T-helper 2 cell treated with Interferon-gamma antibody and Interleukin-4, amounts not matched to agents 100 ng/mL and 5 ng/mL, for 36 hours (primary cell): ENCODE results near the gene KRTAP12-1. TPM values are rescaled to one million over a fixed set of nuclear protein-coding genes. Genes with fewer than 3 reads are reported as not detected.

Source experiments
- intact Hi-C: fragments of 100-400 bp; cut with micrococcal nuclease; formaldehyde crosslinking; loops from one replicate; pipeline ENCODE4 v1.15.1; 2023
- total RNA-seq: library from RNA; stranded (reverse); gene quantifications from 2 replicates; pipeline ENCODE4 v1.2.3, GENCODE V29; 2022

The KRTAP12-1 gene
- total RNA-seq, 1 donor from 2014 or later: not detected

DNA sequence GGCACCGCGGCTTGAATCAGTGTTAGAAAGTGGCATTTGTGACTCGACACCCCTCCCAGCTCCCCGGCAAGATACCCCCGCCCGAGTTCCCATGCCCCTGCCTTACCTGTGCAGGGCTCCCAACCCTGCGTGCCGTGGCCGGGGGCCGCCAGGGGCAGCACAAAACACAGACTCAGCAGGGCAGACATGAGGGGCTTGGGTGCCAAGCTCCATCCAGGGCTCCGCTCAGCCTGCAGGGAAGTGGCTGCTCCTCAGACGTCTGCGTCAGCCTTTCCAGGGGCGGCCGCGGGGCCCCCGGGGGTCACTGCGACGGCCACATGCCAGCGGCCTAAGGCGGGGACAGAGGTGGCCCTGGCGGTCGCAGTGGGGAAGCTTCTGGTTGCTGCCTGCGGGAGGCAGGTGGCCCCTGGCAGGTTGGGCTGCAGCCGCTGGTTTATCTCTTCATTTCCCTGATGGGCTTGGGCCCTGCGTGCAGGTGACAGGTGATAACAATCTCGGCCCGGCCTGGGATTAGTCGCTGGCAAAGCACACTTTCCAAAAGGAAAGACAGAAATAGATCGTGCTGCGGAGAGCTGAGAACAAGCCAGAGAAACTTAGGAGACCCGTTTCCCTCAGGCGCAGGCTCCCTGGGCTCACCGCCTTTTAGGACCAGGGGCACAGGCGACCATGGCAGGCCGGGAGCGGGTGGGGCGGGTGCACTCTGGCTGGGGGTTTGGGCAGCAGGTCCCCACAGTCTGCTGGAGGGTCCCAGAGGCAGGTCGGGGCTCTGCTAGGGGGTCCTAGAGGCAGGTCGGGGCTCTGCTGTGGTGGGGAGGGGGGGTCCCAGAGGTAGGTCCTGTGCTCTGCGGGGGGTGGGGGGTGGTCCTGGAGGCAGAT lies 29.6 kb upstream of the KRTAP12-1 start, which contains the start of gene TSPEAR:
TSS of gene TSPEAR (minus strand) at position 246 of the 876 bp plus-strand sequence. CDS start at position 188, 58 bp downstream.
- intact Hi-C loops: no loop called here

DNA sequence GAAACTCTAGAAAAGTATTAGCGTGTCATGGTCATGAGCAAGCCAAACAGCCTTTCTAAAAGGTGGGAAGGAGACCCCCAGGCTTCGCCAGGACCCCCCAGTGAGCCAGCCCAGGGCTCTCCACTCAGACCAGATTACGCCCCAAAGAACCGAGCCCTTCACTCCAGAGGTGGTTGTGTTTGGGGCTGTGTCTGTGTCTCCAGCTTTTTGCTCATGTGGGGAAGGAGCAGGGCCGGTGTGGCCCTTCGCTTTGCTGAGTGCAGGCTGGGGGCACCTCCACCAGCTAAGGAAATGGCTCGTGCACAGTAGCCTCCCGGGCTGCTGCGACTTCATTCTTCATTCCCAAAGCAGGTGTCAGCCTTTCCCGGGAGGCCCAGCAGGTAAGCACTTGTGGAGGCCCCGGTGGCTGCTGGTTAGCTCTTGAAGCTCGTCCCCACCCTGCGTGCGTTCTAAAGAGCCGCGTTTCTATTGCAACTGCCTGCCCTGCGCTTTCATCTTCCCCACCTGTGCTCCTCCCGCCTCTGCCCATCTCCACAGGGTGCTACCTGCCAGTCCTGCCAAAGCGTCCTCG lies 28.9 kb upstream of the KRTAP12-1 start:
- intact Hi-C loops: no loop called here

- intact Hi-C loops: no loop called here
Observed at GRCh38 chr21:44710294-44710665, 28.3 kb upstream of the KRTAP12-1 start.

- intact Hi-C loops: no loop called here
Observed at GRCh38 chr21:44709426-44710293, 27.7 kb upstream of the KRTAP12-1 start.

GRCh38 chr21:44708866-44709425 lies 27.0 kb upstream of the KRTAP12-1 start:
- intact Hi-C loops: no loop called here

DNA sequence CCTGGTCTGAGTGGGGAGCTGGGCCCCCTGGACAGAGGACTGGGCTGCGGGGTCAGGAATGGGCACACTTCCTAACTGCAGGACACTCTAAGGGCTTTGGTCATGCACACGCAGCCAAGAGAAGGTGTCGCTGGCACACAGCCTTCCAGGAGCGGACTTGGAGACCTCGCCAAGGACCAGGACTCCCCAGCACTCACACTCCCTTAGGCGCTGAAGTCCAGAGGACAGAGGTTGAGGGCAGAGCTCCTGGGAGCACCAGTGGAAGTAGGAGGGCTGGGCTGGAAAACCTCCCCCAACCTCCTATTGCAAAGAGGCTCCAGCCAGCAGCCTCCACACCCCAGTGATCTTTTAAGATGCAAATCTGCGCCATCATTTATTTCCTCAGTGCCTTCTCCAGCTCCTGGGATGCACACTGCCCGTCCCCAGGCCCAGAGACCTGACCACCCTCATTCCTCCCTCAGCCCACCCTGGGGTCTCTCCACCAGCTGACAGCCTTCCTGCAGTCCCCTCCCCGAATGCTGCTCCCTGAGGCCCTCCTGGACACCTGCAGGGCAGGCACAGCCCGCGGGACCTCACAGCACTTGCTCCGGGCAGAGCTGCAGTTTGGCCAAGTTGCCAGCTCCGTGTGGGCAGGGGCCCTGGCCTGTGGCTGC lies 26.4 kb upstream of the KRTAP12-1 start:
- intact Hi-C loops: no loop called here

DNA sequence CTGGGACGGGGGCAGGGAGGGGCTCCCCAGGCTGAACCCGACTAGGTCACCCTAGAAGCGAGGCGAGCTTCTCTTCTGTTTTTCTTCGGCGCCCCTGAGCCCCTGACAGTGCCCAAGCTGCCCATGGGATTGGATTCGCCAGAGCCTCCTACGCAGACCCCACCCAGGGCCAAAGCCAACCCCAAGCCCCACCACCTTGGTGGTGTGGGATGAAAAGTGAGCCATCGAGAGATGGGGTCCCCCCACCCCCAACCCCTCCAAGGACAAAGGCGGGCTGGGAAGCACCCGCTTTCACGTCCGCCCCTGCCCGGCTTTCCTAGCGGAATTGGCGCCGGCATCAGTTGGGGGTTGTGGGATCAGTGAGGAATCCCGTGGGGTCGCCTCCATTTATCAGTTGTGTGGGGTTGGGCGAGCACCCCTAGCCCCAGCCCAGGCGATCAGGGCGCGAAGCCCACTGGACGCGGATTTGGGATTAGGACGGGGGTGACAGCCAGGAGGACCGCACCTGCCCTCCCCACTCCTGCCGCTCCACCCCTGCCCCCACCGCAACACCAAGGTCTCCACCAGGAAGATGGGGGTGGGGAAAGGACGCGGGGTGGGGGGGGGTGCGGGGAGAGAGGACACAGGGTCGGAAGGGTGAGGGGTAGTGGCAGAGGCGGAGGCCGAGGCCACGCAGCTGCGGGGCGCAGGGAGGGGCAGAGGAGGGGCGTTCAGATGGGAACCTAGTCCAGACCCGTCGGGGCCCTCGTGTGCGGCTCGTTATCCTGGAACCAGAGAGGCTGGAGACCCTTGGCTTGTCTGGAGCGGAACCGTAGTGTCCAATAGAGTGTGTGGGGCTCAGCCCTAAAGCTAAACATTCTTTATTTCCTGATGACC lies 25.0 kb upstream of the KRTAP12-1 start:
- intact Hi-C loops: no loop called here

DNA sequence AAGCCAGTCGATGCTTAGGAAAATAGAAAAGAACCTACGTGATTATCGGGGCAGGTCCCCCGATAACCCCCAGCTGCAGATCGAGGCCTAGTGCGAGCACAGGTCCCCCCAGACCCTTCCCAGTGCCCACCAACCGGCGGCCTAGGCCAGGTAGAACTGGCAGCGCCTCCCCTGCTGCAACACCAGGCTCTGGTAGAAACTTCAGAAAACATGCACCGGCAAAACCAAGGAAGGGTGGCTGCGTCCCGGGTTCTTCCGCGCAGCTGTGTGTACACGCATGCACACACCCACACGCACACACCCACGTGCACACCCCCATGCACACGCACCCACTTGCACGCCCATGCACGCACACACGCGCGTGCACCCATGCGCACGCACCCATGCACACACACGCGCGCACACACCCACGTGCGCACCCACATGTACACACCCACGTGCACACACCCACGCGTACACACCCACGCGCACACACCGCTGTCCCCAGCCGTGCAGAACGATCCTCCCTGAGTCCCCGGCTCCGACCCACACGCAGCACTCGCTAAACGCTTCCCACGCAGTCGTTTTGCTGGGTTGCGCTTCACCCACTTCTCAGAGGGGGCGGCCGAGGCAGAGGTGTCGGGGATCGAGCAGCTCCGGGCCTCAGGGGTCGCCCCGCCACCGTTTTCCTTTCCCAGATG lies 24.2 kb upstream of the KRTAP12-1 start:
- intact Hi-C loops: no loop called here

GRCh38 chr21:44704636-44705001 lies 22.7 kb upstream of the KRTAP12-1 start:
- intact Hi-C loops: no loop called here

DNA sequence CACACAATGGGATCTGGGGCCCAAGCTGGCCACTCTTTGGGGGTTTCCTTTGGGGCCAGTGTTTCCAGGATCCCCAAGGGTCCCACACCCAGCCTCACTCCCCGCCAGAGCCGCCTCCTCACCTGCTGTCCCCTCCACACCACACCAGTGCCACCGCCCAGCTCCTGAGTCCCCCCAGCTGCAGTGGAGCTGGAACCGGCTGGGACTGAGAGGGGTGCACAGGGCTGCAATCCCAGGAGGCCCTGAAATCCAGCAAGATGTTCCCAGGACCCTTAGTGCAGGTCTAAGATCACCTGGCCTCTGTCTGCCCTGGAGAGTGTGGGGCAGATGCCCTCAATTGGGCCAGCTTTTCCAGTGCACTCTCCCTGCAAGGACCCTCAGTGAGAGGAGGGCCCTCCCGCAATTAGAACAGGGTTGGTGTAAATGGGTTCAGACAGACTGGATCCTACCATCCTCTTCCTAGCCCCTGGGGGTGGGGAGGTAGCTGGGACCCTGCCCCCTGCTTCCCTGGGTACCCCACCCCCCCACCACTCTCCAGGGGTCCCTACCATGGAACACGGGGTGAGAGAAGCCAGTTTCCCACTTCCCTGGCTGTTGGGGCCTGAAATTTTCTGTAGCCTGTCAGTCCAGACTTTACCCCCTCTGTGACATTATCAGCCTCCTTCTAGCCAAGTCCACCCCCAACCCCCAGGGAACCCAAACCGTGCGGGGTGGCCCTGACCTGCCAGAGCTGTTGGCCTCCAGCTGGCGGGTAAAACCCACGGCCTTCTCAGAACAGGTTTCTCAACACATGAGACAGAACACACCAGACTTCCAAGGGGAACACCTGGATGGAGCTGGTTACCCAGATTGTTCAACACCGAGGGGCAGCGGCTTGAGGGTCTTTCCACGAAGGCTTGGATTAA lies 22.0 kb upstream of the KRTAP12-1 start:
- intact Hi-C loops: no loop called here

DNA sequence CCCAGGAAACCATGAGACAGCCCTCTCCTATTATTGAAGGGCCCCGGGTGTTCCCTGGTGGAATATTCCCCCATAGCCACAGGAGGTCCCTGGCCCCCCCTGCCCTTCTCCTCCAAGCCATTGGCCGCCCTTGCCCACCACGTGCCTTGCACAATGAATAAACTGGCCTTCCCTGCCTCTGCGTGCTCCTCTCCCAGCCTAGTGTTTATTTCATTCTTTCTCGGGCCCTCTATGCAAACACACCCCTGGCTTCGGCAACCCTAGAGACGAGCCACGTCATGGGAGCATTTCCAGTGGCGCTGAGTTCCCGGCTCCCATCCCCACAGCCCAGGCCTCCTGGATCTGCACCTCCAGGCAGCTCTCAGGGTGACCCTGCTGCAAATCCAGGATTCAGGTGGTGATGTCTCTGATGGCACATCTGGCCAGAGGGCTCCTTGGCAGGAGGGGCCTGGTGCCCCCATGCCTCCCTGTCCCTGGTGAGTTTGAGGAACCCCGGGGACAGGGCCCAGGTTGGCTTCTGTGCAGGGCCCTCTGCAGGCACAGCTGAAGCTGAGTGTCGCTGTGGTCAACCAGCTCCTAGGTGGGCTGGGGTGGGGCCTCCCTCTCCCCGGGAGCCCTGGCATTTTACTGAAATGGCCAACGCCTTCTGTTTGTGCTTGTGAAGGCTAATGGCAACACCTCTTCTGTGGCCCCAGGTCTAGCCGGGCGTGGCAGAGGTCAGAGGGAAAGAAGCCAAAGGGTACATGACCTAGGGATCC lies 21.2 kb upstream of the KRTAP12-1 start:
- intact Hi-C loops: no loop called here

DNA sequence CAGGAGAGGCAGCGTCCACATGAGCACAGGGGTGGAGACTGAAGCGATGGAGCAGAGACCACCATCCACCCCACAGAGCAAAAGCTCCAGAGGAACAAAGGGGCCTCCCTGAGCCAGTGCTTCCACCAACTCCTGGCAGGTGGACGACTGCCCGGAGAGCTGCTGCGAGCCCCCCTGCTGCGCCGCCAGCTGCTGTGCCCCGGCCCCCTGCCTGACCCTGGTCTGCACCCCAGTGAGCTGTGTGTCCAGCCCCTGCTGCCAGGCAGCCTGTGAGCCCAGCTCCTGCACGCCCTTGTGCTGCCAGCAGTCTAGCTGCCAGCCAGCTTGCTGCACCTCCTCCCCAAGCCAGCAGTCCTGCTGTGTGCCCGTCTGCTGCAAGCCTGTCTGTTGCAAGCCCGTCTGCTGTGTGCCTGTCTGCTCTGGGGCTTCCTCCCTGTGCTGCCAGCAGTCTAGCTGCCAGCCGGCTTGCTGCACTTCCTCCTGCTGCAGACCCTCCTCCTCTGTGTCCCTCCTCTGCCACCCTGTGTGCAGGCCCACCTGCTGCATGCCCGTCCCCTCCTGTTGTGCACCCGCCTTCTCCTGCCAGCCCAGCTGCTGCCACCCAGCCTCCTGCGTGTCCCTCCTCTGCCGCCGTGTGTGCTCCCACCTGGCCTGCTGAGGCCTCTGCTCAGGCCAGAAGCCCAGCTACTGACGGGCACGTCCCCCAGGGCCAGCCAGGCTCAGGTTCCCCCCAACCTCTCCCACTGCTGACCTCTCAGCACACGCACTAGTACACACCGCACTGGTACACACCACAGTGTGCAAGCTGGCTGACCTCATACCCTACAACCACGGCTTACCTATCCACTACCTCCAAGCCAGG lies 20.4 kb upstream of the KRTAP12-1 start:
- intact Hi-C loops: no loop called here

DNA sequence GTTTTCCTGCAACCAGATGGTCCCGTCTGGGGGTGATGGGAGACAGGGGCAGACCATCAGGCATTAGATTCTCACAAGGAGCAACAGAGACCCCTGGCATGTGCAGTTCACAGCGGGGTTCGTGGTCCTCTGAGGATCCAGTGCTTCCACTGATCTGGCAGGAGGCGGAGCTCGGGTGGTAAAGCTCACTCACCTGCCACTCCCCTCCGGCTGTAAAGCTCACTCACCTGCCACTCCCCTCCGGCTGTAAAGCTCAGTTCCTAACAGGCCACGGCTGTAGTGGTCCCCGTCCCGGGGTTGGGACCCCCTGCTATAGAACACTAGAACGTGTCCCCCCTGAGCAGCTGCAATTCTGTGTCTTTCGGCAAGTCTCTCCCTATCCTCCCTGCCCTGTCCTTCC lies 19.6 kb upstream of the KRTAP12-1 start:
- intact Hi-C loops: no loop called here

GRCh38 chr21:44701023-44701400 lies 19.0 kb upstream of the KRTAP12-1 start:
- intact Hi-C loops: no loop called here

DNA sequence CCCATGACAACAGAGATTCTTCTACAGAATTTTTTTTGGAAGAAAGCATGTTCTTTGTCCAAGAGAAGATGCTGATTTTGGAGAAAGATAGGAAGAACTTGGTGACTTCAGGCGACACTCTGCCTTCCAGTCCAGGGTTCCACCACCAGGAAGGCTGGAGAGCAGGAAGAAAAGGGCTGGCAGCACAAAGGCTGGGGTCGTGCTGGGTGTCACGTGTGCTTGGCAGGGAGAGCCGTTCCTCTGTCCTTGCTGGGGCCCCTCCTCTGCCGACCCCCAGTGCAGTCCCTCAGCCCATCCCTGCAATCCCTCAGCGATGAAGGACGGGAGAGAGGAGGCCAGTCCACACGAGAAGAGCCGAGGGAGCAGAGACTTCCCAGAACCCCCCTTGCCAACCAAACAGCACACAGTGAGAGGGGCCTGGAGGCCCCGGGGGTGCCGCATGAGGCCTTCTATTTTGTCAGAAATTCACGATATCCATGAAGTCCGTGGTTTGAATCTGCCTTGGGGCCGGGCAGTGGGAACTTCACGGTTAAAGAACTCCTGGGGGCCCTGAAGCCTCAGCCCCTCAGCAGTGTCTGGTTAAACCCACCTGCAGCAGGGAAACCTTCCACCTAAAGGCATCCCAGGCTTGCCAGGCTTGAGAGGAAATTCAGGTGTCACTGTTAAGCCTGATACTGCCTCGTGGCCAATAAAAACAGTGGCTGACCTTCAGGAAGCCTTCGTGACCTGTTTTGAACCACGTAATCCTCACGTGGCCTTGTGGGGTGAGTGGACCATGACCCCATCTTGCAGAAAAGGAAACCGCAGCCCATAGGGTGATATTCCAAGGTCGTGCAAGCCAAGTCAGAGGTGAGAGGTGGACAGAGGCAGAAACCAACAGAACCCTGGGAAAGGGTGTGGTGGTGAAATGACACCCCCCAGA lies 18.4 kb upstream of the KRTAP12-1 start:
- intact Hi-C loops: no loop called here

DNA sequence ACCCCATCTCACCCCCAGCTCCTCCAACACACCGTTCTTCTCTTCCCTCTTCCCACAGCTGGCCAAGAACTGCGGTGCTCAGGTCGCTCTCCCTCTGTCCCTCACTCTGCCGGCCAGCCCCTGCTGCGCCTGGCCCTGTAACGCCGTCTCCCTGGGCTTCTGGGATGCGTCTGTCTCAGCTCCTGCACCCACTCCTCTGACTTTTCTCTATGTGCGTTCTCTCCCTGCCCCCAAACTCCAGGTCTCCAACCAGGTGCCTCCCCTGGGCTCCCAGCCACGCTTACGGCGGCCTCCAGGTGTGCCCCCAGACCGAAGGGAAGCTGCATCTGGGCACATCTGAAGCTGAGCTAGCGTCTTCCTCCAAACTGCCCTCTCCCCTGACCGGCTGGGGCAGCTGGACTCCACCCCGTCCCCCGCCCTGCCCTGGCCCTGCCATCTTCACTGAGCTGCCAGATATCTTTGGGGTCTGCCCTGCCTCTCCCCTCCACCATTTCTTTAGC lies 17.6 kb upstream of the KRTAP12-1 start:
- intact Hi-C loops: no loop called here
